IPS DF 6.9 (cell line): ENCODE results near the gene LZTS3.
"Not testable (repeated sequence)": the region's sequence is repeated elsewhere in the genome, so short reads cannot be mapped to it uniquely, and the experiment has no call there.

Experiments
- DNase-seq: peaks from one replicate; pipeline ENCODE4 v3.0.0-alpha.2; 2013; ENCODE audit warnings: low read depth, low spot score
- H3K27ac ChIP-seq: one replicate; pipeline ENCODE4 v1.5.1; 2013; ENCODE audit warnings: low read length, control low read depth
- H3K27me3 ChIP-seq: 2 replicates; pipeline ENCODE4 v1.6.1; 2013; ENCODE audit warnings: mild to moderate bottlenecking, low read length; ENCODE audit not compliant: control insufficient read depth, insufficient read depth
- H3K36me3 ChIP-seq: 2 replicates; pipeline ENCODE4 v1.6.1; 2013; ENCODE audit warnings: low read length; ENCODE audit not compliant: control insufficient read depth, insufficient read depth
- H3K4me1 ChIP-seq: 2 replicates; pipeline ENCODE4 v1.6.1; 2013; ENCODE audit warnings: low read length; ENCODE audit not compliant: control insufficient read depth, insufficient read depth
- H3K4me3 ChIP-seq: 2 replicates; pipeline ENCODE4 v1.5.1; 2013; ENCODE audit warnings: mild to moderate bottlenecking, low read length
- H3K9me3 ChIP-seq: 2 replicates; pipeline ENCODE4 v1.6.1; 2013; ENCODE audit warnings: low read length, inconsistent platforms; ENCODE audit not compliant: control insufficient read depth, insufficient read depth
- WGBS: extraction: QIAGEN DNeasy Blood & Tissue Kit; methylation state at CpG from one replicate; pipeline ENCODE4 v1.1.7; 2013; ENCODE audit warnings: mixed read lengths, missing lambda C conversion rate; ENCODE audit not compliant: insufficient read length, insufficient coverage; 5-methylcytosine and 5-hydroxymethylcytosine counted together

The LZTS3 gene

DNA sequence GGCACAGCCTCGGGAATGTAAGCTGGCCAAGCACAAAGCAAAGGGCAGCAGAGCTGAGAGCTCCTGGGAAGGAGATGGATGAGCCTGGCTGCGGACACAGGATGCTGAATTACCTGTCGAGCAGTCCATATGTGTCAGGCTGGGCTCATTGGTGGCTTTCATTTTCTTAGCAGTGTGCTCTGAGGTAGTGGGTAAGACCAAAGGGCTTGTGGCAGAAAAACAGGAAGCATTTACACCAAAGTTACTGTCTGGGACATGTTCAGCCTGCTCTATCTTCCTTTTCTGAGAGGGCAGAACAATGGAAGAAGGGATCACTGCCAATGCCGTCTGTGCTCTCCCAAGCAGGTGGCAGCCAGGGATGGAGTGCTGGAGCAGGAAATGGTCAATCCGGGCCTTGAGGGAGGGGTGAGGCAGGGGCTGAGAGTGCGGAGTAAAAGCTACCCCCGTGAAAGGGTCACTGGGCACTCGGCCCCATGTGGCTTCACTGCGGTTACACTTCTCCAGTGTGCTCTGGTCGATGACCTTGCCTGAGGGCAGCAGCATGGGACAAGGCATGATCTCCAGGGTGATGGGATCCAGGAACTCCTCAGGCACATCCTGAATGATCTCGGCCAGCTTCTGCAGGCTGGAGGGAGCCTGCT lies 52.0 kb downstream of the LZTS3 start:
- Histone ChIP-seq H3K9me3 (no peaks in the 10 kb centered on the region), H3K4me3 (no peak overlapping the region), H3K36me3 (peaks cover 5% of the 10 kb centered on the region; the same call in 1 of the 2 replicates), H3K4me1 (no peaks in the 10 kb centered on the region), H3K27ac (no peak overlapping the region), H3K27me3 (no peaks in the 10 kb centered on the region)
- DNase-seq = no peak
- no CpG with 5 or more reads among the region's 11 CpGs for WGBS

DNA sequence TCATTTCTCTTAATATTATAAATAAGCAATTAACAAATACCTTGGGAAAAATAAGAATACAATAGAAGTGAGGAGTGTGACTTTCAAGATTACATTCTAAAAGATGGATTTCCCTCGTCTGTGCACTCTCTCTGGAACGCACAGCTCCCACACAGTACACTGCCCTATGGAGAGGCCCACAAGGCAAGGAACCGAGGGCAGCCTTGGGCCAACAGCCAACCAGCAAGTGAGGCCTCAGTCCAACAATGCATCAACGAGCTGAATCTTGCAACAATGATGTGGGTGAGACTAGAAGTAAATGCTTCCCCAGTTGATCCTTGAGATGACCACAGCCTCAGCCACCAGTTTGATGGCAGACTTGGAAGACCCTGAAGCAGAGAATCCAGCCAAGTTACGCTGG lies 54.3 kb downstream of the LZTS3 start:
- DNase-seq = no peak
- H3K27me3 ChIP-seq = no peaks in the 10 kb centered on the region
- H3K36me3 ChIP-seq = peaks cover 5% of the 10 kb centered on the region; the same call in 1 of the 2 replicates
- no CpG with 5 or more reads among the region's 5 CpGs for WGBS
- H3K4me1 ChIP-seq = 0 out of 2 replicates have a peak, but pooled peaks cover 2% of the 10 kb centered on the region
- H3K4me3 ChIP-seq = no peak overlapping the region; the same call in 1 of the 2 replicates
- H3K27ac ChIP-seq = no peak overlapping the region
- H3K9me3 ChIP-seq = no peaks in the 10 kb centered on the region

DNA sequence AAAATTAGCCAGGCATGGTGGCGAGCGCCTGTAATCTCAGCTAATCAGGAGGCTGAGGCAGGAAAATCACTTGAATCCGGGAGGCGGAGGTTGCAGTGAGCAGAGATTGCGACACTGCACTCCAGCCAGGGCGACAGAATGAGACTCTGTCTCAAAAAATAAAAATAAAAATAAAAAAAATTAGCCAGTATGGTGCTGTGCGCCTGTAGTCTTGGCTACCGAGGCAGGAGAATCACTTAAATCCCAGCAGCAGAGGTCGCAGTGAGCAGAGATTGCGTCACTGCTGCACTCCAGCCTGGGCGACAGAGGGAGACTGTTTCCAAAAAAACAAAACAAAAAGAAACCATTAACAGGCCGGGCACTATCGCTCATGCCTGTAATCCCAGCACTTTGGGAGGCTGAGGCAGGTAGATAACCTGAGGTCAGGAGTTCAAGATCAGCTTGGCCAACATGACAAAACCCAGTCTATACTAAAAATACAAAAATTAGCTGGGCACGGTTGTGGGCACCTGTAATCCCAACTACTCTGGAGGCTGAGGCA lies 55.4 kb downstream of the LZTS3 start:
- H3K27ac ChIP-seq, H3K27me3 ChIP-seq, H3K4me3 ChIP-seq, H3K9me3 ChIP-seq, H3K36me3 ChIP-seq, DNase-seq, H3K4me1 ChIP-seq: not testable (repeated sequence)
- no CpG with 5 or more reads among the region's 14 CpGs for WGBS

DNA sequence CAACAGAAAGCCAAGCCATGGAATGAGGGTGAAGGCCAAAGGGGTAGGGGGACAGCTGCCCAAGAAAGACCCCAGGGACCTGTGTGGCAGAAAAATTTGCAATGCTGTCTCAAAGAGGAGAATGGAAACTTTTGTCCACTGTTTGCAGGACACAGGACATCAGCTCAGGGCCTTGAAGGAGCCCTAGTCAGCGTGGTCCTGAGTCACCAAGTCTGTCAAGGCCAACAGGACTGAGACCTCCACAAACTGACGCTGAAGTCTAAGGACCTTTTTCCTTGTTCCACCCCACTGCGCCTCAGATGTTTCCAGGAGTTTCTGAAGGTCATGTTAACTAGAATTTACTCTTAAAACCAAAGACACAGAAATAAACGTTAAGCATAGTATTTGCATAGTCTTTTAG lies 57.0 kb downstream of the LZTS3 start:
- Histone ChIP-seq H3K4me3 (no peak overlapping the region), H3K27me3 (no peaks in the 10 kb centered on the region), H3K4me1 (peaks cover 2% of the 10 kb centered on the region; the same call in 1 of the 2 replicates), H3K27ac (no peak overlapping the region), H3K36me3 (no peaks in the 10 kb centered on the region), H3K9me3 (no peaks in the 10 kb centered on the region)
- no CpG with 5 or more reads among the region's 4 CpGs for WGBS
- DNase-seq = no peak

DNA sequence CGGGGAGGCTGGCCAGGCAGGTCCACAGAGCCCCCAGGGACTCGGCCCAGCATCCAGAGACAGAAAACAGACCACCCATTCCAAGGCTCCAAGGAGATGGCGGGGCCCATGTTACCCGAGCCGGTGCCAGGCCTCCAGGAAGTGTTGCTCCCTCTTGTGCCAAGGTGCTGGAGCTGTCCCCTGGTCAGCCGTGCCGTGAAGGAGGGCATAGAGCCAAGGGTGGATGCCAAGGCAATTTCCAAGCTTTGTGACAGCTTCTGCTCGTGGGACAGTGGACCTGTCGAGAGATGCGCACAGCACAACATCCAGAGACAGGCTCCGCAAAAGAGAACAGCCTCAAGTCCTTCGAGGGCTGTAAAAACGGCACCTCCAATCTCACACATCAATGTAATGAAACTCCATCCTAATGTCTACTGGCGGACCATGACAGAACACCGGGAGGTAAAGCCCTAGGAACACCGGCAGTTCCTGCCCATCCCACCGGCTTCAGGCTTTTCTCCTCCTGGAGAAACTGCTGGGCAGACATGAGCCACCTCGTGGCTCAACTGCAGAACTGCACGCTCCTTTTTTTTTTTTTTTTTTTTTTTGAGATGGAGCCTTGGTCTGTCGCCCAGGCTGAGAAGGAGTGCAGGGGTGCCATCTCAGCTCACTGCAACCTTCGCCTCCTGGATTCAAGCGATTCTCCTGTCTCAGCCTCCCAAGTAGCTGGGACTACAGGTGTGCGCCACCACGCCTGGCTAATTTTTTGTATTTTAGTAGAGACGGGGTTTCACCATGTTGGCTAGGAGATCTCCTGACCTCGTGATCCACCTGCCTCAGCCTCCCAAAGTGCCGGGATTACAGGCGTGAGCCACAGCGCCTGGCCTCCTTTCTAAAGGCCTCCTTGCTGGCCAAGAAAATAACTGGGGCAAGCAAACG lies 57.9 kb downstream of the LZTS3 start:
- WGBS = no CpG with 5 or more reads among the region's 30 CpGs
- no peak for DNase-seq

More for the DNA sequence above, 57.9 kb downstream of the LZTS3 start:
- H3K9me3 ChIP-seq = no peaks in the 10 kb centered on the region
- no peak overlapping the region for H3K27ac ChIP-seq
- H3K36me3 ChIP-seq = no peaks in the 10 kb centered on the region
- H3K4me1 ChIP-seq = peaks cover 2% of the 10 kb centered on the region; the same call in 1 of the 2 replicates
- no peaks in the 10 kb centered on the region for H3K27me3 ChIP-seq
- H3K4me3 ChIP-seq = no peak overlapping the region
